ENCODE data around the gene TENT4B.

DNA sequence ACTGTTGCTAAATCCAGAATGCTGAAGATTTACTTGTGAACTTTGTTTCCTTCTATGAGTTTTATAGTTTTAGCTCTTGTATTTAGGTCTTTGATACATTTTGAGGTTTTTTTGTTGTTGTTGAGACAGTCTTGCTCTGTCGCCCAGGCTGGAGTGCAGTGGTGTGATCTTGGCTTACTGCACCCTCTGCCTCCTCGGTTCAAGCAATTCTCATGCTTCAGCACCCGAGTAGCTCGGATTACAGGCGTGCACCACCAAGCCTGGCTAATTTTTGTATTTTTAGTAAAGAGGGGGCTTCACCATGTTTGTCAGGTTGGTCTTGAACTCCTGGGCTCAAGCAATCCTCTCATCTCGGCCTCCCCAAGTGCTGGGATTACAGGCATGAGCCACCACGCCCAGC lies 14.4 kb downstream of the TENT4B start:
- TF ChIP-seq, protein P1, sequence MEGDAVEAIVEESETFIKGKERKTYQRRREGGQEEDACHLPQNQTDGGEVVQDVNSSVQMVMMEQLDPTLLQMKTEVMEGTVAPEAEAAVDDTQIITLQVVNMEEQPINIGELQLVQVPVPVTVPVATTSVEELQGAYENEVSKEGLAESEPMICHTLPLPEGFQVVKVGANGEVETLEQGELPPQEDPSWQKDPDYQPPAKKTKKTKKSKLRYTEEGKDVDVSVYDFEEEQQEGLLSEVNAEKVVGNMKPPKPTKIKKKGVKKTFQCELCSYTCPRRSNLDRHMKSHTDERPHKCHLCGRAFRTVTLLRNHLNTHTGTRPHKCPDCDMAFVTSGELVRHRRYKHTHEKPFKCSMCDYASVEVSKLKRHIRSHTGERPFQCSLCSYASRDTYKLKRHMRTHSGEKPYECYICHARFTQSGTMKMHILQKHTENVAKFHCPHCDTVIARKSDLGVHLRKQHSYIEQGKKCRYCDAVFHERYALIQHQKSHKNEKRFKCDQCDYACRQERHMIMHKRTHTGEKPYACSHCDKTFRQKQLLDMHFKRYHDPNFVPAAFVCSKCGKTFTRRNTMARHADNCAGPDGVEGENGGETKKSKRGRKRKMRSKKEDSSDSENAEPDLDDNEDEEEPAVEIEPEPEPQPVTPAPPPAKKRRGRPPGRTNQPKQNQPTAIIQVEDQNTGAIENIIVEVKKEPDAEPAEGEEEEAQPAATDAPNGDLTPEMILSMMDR (conservative IDR thresholded peaks at IDR 0.05 in 1 of 2, IDR thresholded peaks at IDR 0.05 in 1 of 2; ENCODE audit: low read depth in 1 of 2, low read length in 2 of 2), result no peak
- TF ChIP-seq EZH2 (IDR thresholded peaks at IDR 0.05; ENCODE audit: low read length, missing control alignments), result no peak
